GM21360 (cell line): ENCODE data around the gene CARD11.
A peak's percentile ranks its signal among the peaks of the same experiment; 100 is the strongest.

Experiments used
- ATAC-seq: cut with Tn5 transposase; IDR thresholded peaks from one replicate; pipeline ENCODE4 v1.9.1; 2021; ENCODE audit warnings: mild to moderate bottlenecking, moderate library complexity; ENCODE audit not compliant: unreplicated experiment

CARD11 gene

GRCh38 chr7:3043544-3044371 lies at the start of gene CARD11:
Gene CARD11, minus strand, starts transcription at chr7:3043867. Its CDS starts 85,361 bp downstream, at chr7:2958506.
- ATAC-seq = no peak

GRCh38 chr7:3092468-3092867 lies 48.8 kb upstream of the CARD11 start:
- peak; percentile 67 for ATAC-seq

- ATAC-seq = no peak
Observed at GRCh38 chr7:3091631-3092030, 48.0 kb upstream of the CARD11 start.

GRCh38 chr7:3089493-3089892 lies 45.8 kb upstream of the CARD11 start:
- ATAC-seq = no peak

GRCh38 chr7:3087243-3087755 lies 43.6 kb upstream of the CARD11 start:
- no peak for ATAC-seq

GRCh38 chr7:3083350-3083749 lies 39.7 kb upstream of the CARD11 start:
- no peak for ATAC-seq

GRCh38 chr7:3082831-3083230 lies 39.2 kb upstream of the CARD11 start:
- no peak for ATAC-seq

- no peak for ATAC-seq
Observed at GRCh38 chr7:3082386-3082785, 38.7 kb upstream of the CARD11 start.

- no peak for ATAC-seq
Observed at GRCh38 chr7:3080106-3080505, 36.4 kb upstream of the CARD11 start.

- ATAC-seq = peak; percentile 52
Observed at GRCh38 chr7:3078514-3078913, 34.8 kb upstream of the CARD11 start.

- ATAC-seq = no peak
Observed at GRCh38 chr7:3076700-3077099, 33.0 kb upstream of the CARD11 start.

GRCh38 chr7:3076163-3076562 lies 32.5 kb upstream of the CARD11 start:
- no peak for ATAC-seq

GRCh38 chr7:3075441-3075840 lies 31.8 kb upstream of the CARD11 start:
- no peak for ATAC-seq

GRCh38 chr7:3074459-3074821 lies 30.8 kb upstream of the CARD11 start:
- ATAC-seq = no peak

GRCh38 chr7:3073763-3074458 lies 30.2 kb upstream of the CARD11 start:
- ATAC-seq = no peak

GRCh38 chr7:3070908-3071307 lies 27.2 kb upstream of the CARD11 start:
- no peak for ATAC-seq

- ATAC-seq = no peak
Observed at GRCh38 chr7:3069771-3070449, 26.2 kb upstream of the CARD11 start.

- ATAC-seq = peak; percentile 38
Observed at GRCh38 chr7:3068530-3068929, 24.9 kb upstream of the CARD11 start.

GRCh38 chr7:3067606-3068380 lies 24.1 kb upstream of the CARD11 start:
- ATAC-seq = peak; percentile 23

- peak; percentile 27 for ATAC-seq
Observed at GRCh38 chr7:3067193-3067592, 23.5 kb upstream of the CARD11 start.

- no peak for ATAC-seq
Observed at GRCh38 chr7:3066506-3066905, 22.8 kb upstream of the CARD11 start.
